ENCODE results near the gene SRBD1. TPM values are rescaled to one million over a fixed set of nuclear protein-coding genes. Genes with fewer than 3 reads are reported as not detected.

The SRBD1 gene
- total and polyA plus RNA-seq, 2 of the 8 experiments (the other 6 are each of a cell fraction or from before 2014, with no cell fraction given): 4.6 to 20.0 TPM

DNA sequence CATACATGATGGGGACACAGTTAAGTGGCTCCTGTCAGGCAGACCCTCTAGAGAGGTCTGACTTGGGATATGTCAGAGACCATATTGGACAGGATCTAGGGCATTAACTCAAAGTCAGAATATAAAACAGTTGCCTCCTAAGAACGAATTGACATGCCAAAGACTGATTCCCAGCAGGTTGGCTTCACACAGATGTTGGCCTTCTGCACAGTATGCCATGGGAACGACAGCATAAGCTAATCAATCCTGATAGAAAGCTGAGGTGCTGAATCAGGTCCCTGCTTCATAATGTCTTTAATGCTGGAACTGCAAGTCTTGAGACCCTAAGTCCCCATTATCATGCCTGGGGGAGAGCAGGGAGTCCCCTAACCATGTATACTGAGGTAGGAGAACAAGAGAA lies 165.1 kb downstream of the SRBD1 start:
- H2BK120ac ChIP-seq (replicated peaks; ENCODE audit: low read depth, low read length): no peak overlapping the region
- H3K14ac ChIP-seq (ENCODE audit: insufficient read length): no peak overlapping the region
- TF ChIP-seq CHD2 (IDR thresholded peaks at IDR 0.05; ENCODE audit: low read length): no peak
- TF ChIP-seq, protein P1, sequence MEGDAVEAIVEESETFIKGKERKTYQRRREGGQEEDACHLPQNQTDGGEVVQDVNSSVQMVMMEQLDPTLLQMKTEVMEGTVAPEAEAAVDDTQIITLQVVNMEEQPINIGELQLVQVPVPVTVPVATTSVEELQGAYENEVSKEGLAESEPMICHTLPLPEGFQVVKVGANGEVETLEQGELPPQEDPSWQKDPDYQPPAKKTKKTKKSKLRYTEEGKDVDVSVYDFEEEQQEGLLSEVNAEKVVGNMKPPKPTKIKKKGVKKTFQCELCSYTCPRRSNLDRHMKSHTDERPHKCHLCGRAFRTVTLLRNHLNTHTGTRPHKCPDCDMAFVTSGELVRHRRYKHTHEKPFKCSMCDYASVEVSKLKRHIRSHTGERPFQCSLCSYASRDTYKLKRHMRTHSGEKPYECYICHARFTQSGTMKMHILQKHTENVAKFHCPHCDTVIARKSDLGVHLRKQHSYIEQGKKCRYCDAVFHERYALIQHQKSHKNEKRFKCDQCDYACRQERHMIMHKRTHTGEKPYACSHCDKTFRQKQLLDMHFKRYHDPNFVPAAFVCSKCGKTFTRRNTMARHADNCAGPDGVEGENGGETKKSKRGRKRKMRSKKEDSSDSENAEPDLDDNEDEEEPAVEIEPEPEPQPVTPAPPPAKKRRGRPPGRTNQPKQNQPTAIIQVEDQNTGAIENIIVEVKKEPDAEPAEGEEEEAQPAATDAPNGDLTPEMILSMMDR (IDR thresholded peaks at IDR 0.05; ENCODE audit: control extremely low read depth in 1 of 3, insufficient read depth in 1 of 3, low read depth in 1 of 3, low read length in 3 of 3): no peak
- TF ChIP-seq TCF12 (IDR thresholded peaks at IDR 0.05; ENCODE audit: low read depth, low read length): no peak
- TF ChIP-seq, protein P2, sequence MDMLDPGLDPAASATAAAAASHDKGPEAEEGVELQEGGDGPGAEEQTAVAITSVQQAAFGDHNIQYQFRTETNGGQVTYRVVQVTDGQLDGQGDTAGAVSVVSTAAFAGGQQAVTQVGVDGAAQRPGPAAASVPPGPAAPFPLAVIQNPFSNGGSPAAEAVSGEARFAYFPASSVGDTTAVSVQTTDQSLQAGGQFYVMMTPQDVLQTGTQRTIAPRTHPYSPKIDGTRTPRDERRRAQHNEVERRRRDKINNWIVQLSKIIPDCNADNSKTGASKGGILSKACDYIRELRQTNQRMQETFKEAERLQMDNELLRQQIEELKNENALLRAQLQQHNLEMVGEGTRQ (IDR thresholded peaks at IDR 0.05; ENCODE audit: low read length): no peak
- no peak for FAIRE-seq
- H3K9me3 ChIP-seq (ENCODE audit: insufficient read depth in 2 of 2, low read depth in 1 of 2, low read length in 1 of 2): no peaks in the 10 kb centered on the region
- no peak overlapping the region for H3K4me2 ChIP-seq (ENCODE audit: insufficient read depth in 1 of 2, low read depth in 2 of 2, low read length in 2 of 2)
- no peak overlapping the region for H3K23ac ChIP-seq (ENCODE audit: insufficient read length)
- no peaks in the 10 kb centered on the region for H3K23me2 ChIP-seq (ENCODE audit: low read depth, low read length)
- ChIA-PET POLR2A (ENCODE audit: partially characterized antibody) (no interaction called here), CTCF (ENCODE audit: partially characterized antibody) (no interaction called here)
- H3K9ac ChIP-seq (replicated peaks in 1 of 4; ENCODE audit: extremely low read depth in 1 of 4, low read depth in 3 of 4, low read length in 3 of 4): no peak overlapping the region
- no peak overlapping the region for H4K91ac ChIP-seq (replicated peaks; ENCODE audit: insufficient read length, low read length)
- no peak overlapping the region for H2BK15ac ChIP-seq (ENCODE audit: low read length)
- H3K56ac ChIP-seq (replicated peaks; ENCODE audit: insufficient read length, low read depth, low read length): no peak overlapping the region
- H2AFZ ChIP-seq (ENCODE audit: low read length): no peak overlapping the region
- H3K36me3 ChIP-seq (ENCODE audit: control insufficient read depth in 2 of 4, insufficient read depth in 4 of 4, low read length in 3 of 4): no peaks in the 10 kb centered on the region
- H4K8ac ChIP-seq (ENCODE audit: extremely low read depth, insufficient read depth, low read length): no peak overlapping the region
- H3K27ac ChIP-seq (ENCODE audit: low read depth, low read length): no peak overlapping the region
- no peak overlapping the region for H3K4ac ChIP-seq (replicated peaks; ENCODE audit: insufficient read length, low read depth, low read length)
- no peaks in the 10 kb centered on the region for H3K79me2 ChIP-seq (ENCODE audit: control insufficient read depth in 1 of 2, insufficient read depth in 2 of 2, low read length in 2 of 2)
- WGBS, 2 experiments (ENCODE audit: extremely low coverage in 1 of 2, insufficient coverage in 1 of 2, insufficient read length in 1 of 2, insufficient replicate concordance in 2 of 2, low coverage in 1 of 2, low lambda C conversion rate in 2 of 2, missing lambda C conversion rate in 1 of 2): 88% methylated on average over 2 of the region's 2 CpGs; no CpG with 5 or more reads in 1 of the 2 experiments
- no peak overlapping the region for H2AK5ac ChIP-seq (ENCODE audit: low read depth, low read length)
- no peak overlapping the region for H4K5ac ChIP-seq (ENCODE audit: insufficient read length, low read depth, low read length)
- H3K18ac ChIP-seq (ENCODE audit: extremely low read depth, low read length): no peak overlapping the region
- H3K79me1 ChIP-seq (ENCODE audit: low read depth, low read length): no peaks in the 10 kb centered on the region
- H2BK12ac ChIP-seq (ENCODE audit: low read depth, low read length): no peak overlapping the region
- no peak overlapping the region for H2BK20ac ChIP-seq (ENCODE audit: low read length)
- no peak for DNase-seq (ENCODE audit: low read depth in 1 of 2, low spot score in 2 of 2)
- H2BK5ac ChIP-seq (ENCODE audit: low read depth, low read length): no peak overlapping the region
- H4K20me1 ChIP-seq (replicated peaks in 1 of 2; ENCODE audit: control insufficient read depth in 1 of 2, insufficient read depth in 2 of 2, low read length in 2 of 2): no peaks in the 10 kb centered on the region
- H3K4me1 ChIP-seq (replicated peaks in 1 of 4; ENCODE audit: control insufficient read depth in 3 of 4, insufficient read depth in 4 of 4, low read length in 3 of 4): no peaks in the 10 kb centered on the region
- H3K27me3 ChIP-seq (replicated peaks in 1 of 4; ENCODE audit: control insufficient read depth in 3 of 4, extremely low read depth in 1 of 4, insufficient read depth in 3 of 4, low read length in 3 of 4): no peaks in the 10 kb centered on the region
- H3K4me3 ChIP-seq (ENCODE audit: extremely low read depth in 1 of 4, insufficient read depth in 2 of 4, low read depth in 3 of 4, low read length in 4 of 4): no peak overlapping the region

All from H1 (cell line).